Activated T-helper 2 cell treated with anti-CD3 and anti-CD28 coated beads, Interferon-gamma antibody, Interleukin-2, Interleukin-4, amounts not matched to agents 10 μg/mL and 5 μg/mL and 100 μg/mL, durations not matched to agents 14 hours and 24 hours and 36 hours (primary cell): ENCODE measurements around the gene SCG5. TPM values are rescaled to one million over a fixed set of nuclear protein-coding genes. Genes with fewer than 3 reads are reported as not detected.

Experiments used
- DNase-seq: peaks from one replicate; pipeline ENCODE4 v3.0.0; 2021; ENCODE audit warnings: low spot score
- H3K27ac Mint-ChIP-seq: one replicate; pipeline ENCODE4 v1.8.0; 2021; ENCODE audit warnings: mixed read lengths
- H3K27me3 Mint-ChIP-seq: one replicate; pipeline ENCODE4 v1.8.0; 2021; ENCODE audit warnings: low read depth, mixed read lengths
- H3K36me3 Mint-ChIP-seq: one replicate; pipeline ENCODE4 v1.8.0; 2021; ENCODE audit warnings: low read depth, mixed read lengths
- H3K4me1 Mint-ChIP-seq: one replicate; pipeline ENCODE4 v1.8.0; 2021; ENCODE audit warnings: low read depth, mixed read lengths
- H3K4me3 Mint-ChIP-seq: one replicate; pipeline ENCODE4 v1.8.0; 2021; ENCODE audit warnings: low read depth, mild to moderate bottlenecking, moderate library complexity, mixed read lengths
- H3K9me3 Mint-ChIP-seq: one replicate; pipeline ENCODE4 v1.8.0; 2021; ENCODE audit warnings: mixed read lengths
- intact Hi-C: fragments of 100-400 bp; cut with micrococcal nuclease; formaldehyde crosslinking; loops from one replicate; pipeline ENCODE4 v1.15.1; 2023
- total RNA-seq: library from RNA; stranded (reverse); gene quantifications from 2 replicates; pipeline ENCODE4 v1.2.3, GENCODE V29; 2022

Gene SCG5
- total RNA-seq, 1 donor from 2014 or later = 3.7 TPM

DNA sequence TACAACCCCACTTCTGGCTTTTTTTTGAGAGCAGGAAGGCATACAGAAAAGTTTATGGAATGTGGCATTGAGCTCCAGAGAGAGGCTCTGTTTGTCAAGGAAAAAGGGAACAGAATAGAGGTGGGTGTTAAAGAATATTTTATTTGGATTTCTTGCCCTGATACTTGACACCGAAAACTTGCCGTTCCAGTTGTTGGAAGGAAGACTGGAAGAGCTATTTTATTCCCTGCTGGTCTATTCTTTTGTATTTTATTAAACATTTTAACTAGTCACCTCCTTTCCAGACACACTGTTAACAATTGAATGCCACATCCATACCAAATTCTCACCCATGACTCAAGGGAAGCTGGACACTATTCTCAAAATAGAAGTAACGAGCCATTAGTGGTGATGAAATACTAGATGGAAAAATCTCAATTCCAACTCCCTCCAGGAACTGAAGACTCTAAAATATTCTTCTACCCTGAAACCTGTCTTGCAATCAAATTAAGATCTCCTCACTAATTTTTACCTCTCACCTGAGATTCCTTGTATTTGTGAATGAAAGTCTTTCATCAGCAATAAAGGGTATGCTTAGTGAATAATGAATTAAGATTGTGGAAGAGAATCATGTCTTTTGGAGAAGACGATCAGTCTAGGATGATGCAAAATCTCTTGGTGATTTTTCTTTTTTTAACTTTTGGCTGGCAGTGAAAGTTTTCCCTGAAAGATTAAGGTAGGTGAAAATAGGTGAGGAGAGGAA lies 104.8 kb downstream of the SCG5 start:
- no peaks in the 10 kb centered on the region for H3K9me3 Mint-ChIP-seq
- no peak overlapping the region for H3K4me3 Mint-ChIP-seq
- DNase-seq = no peak
- H3K4me1 Mint-ChIP-seq = no peaks in the 10 kb centered on the region
- no peak overlapping the region for H3K27ac Mint-ChIP-seq
- no peaks in the 10 kb centered on the region for H3K36me3 Mint-ChIP-seq
- intact Hi-C loops = no loop called here
- peaks cover 7% of the 10 kb centered on the region for H3K27me3 Mint-ChIP-seq

Other genes with a start within 250 kb of the SCG5 start
- gene GOLGA8K, start 238.4 kb upstream of the SCG5 start, total RNA-seq = 0.44 and 0.89 TPM in 2 replicates
- 1.7 and 2.6 TPM in 2 replicates for gene GOLGA8O, start 186.1 kb upstream of the SCG5 start, total RNA-seq
- gene GOLGA8N, start 48.3 kb upstream of the SCG5 start, total RNA-seq = 6.9 and 8.2 TPM in 2 replicates
- 103 and 110 TPM in 2 replicates for gene ARHGAP11A, start 26.2 kb upstream of the SCG5 start, total RNA-seq
- gene GREM1, start 76.3 kb downstream of the SCG5 start, total RNA-seq = 0.23 TPM in 1 of 2 replicates, not detected in the other